Kidney glomerular epithelial cell (primary cell): ENCODE data around the gene LRRC1.

Experiments used
- DNase-seq: peaks from one replicate; lab custom pipeline; 2025; lab: John Stamatoyannopoulos, UW

The LRRC1 gene

DNA sequence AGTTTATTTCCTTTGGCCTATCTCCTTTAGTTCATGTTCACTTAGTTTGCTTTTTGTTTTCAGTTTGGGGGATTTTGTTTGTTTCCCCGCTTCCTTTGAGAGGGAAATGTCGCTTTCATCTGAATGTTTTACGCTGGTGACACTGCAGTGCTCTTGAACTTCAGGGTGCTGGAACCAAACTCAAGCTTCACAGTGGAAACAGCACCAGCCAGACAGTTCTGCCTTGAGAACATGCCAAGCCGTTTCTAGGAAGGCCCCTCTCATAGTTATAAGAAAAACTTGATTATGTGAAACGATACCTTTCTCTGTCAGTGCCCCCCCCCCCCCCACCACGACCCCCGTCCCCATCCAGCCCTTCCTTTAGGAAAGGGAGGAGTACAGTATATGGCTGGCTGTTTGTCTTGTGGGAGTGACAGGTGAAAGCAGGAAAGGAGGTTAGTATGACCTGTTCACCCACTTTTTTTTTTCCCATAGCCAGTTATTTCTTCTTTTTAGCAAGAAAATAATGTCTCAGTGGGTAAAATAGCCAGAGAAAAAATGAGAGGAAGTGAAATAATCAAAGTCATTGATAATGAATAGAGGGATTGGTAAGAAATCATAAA, 130.1 kb downstream of the LRRC1 start:
- DNase-seq = no peak

DNA sequence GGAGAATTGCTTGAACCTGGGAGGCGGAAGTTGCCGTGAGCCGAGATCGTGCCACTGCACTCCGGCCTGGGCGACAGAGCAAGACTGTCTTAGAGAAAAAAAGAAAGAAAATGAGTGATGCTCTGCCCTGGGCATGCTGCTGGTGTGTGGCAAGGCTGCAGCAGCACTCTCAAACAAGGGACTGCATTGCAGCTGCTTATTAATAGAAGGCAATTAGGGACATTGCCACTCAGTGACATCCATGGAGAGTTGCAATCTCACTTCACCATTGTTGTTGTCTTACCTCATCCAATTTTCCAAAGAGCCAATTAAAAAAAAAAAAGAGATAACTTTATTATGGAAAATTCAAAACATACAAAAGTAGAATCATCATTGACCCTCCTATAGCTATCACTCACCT, 131.1 kb downstream of the LRRC1 start:
- DNase-seq = no peak

DNA sequence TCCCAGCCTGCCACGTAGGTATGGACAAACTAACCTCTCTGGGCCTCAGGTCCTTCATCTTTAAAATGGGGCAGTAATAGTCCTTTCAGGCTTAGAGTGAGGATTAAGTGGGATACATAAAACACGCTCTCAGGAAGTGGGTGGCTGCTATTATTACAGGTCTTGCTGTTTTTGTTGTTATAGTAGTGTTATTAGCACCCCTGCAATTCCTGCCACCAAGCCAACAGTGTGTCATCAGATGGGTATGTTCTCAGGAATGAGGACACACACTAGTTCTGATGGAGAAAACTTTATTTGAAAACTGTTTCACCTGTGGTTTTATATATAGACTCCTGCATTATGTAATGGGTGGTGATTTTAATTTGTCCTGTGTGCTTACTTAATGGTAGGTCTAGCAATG, 131.7 kb downstream of the LRRC1 start:
- peak; percentile 47 for DNase-seq

DNA sequence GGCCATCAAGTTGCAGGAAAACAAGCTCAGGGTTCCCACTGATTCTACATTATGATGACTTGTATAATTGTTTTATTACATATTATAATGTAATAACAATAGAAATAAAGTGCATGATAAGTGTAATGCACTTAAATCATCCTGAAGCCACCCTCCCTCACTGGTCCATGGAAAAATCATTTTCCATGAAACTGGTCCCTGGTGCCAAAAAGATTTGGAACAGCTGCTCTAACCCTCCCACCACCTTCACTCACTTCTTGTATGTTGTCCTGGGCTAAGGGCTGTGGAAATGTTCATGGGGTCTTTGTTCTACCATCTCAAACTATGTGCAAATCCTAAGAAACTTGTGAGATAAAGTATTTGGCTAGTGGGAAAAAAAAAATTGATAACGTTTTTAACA, 133.8 kb downstream of the LRRC1 start:
- no peak for DNase-seq

DNA sequence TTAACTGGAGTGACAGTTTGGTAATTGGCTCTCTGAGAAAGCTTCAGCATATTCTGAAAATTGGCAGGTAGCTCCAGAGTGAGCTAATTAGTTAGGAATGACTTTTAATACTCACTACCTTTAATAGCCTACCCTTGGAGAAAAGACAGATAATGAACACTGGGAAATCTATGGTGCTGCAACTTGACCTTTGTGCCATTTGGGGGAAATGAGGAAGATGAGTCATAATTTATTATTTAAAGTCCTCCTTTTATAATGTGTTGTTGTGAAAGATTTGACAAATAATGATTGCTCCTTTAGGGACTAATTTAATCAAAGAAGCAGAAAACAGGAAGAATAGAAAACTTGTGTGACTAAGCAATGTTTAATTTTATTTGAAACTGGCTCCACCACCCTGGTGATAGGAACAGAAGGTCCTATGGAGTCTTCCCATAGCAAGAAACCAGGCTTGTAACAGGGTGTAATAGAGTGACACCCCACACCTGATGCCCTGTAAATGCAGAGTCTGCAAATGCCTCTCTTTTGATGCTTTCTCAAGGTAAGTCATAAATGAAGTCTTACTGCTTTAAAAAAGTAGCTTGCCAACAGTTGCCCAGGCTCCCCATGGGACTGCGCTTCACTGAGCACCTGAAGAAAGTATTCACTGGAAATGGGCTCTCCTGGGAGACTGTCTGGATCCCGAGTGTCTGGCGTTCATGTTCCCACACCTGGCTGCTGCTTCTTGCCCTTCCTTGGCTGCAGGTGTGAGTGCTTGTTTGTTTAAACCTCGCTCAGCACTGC, 134.4 kb downstream of the LRRC1 start:
- DNase-seq = peak; percentile 19

DNA sequence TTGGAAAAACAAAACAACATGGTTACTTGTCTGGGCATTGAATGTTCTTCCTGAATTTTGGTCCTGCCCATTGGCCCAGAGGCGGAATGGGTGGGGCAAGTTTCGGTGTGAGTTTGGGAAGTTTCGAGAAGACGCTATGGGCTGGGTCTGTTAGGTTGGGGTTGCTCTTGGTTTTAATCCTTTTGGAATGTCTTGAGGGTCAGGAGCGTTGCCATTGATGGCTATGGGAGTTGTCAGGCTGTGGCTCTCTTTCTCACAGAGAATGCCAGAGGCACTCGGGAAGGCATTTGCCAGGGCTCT, 135.0 kb downstream of the LRRC1 start:
- DNase-seq = no peak

DNA sequence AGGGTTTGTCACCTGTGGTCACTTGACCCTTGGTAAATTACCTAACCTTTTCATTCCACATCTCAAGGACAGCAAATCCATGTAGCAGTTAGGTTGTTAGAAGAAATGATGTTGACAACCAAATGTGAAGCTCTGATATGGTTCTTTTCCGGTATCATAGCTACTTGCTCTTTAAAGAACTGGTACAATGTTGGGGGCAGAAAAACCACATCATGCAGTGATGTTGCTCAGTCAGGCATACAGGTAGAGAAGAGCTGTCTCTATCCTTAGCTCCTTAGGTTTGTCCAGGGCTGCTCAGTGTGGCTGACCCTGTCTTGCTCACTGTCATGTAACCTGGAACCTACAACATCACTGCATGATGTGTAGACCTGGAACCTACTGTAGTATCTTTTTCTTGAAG, 135.5 kb downstream of the LRRC1 start:
- no peak for DNase-seq

DNA sequence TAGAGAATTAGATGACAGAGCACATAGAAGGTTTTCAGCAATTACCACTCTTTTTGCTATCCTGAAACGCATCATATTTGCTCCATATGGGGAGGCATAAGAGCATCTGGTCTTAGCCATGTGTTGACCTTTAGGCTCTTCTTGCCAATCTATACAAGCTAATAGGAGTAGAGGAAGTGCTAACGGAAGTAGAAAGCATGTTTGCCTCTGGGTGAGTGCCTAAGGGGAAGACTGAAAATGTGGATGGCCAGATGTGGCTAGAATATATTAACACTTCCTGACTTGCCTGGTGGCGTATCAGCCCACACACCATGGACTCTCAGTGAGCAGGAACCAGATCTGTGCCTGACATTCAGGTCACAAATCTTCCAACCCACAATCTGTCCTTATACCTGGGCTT, 136.3 kb downstream of the LRRC1 start:
- no peak for DNase-seq

DNA sequence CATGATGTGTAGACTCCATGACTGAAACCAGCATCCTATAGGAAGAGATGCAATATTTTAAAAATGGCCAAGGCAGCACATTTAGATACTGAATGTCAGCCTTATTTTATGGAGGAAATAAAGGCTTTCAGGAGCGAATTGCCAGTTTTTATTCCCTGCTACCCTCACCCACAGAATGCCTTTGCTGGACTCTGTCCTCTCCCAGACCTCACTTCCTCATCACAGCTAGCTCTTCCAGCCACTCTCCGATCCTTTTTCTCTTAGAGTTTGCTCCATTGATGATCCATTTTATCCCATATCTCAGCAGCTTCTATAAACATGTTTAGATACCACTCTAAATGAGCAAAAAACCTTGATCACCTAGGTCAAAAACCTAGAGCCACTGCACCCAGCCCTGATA, 137.7 kb downstream of the LRRC1 start:
- DNase-seq = no peak

DNA sequence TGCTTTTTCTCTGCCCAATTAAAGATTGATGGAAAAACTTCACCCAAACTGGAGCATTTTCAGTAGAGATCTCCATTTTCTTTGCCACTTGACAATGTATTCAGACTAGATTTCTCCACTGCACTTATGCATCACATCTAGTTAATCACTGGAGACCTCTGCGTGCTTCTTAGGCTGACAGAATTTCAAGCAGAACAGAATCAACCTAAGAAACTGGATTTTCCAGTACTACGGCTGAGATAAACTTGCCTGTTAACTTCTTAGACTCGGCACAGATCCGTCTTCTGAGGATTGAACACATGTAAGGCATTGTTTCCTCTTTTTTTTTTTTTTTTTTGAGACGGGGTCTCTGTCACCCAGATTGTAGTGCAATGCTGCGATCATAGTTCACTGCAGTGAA, 139.2 kb downstream of the LRRC1 start:
- DNase-seq = no peak

DNA sequence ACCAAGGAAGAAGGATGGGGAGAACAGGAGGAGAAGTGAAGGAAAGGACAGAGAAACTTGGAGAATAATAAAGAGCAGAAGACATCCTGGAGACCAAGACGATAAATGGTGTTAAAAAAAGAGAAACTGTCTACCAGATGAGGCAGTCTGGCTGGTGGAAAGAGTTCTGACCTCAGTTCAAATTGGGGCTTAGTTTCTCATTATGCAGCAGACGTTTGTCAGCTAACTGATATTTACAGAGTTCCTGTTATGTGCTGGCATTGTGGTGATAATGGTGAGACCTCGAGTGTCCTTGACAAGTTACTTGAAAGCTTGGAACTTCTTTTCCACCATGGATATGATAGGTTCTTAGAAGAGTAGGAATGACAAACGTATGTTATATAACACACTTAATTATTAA, 142.7 kb downstream of the LRRC1 start:
- no peak for DNase-seq

DNA sequence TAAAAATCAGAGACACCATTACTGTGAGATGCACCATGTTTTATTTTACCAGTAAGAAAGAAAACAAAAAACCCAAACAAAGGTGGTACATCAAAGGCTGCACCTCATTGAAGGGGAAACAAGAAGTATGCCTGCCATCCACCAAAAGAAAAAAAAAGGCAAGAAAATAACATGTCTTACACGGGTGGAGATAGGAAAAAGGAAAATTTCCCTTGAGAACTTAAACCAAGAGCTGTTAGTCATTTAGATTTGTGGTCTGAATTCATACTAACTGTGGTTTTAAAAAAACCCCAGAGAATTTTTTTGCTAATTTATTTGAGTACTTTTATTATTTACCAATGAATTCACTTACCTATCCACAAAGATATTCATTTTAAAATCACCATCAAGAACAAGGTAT, 144.0 kb downstream of the LRRC1 start:
- no peak for DNase-seq

DNA sequence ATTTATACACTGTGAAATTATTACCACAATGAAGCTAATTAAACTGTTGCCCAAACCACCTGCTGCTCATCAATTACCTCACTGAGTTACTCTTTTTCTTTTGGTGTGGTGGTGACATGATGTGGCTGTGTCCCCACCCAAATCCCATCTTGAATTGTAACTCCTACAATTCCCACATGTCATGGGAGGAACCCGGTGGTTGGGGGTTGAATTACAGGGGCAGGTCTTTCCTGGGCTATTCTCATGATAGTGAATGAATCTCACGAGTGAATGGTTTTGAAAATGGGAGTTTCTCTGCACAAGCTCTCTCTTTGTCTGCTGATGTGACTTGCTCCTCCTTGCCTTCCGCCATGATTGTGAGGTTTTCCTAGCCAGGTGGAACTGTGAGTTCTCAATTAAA, 145.0 kb downstream of the LRRC1 start:
- DNase-seq = no peak

DNA sequence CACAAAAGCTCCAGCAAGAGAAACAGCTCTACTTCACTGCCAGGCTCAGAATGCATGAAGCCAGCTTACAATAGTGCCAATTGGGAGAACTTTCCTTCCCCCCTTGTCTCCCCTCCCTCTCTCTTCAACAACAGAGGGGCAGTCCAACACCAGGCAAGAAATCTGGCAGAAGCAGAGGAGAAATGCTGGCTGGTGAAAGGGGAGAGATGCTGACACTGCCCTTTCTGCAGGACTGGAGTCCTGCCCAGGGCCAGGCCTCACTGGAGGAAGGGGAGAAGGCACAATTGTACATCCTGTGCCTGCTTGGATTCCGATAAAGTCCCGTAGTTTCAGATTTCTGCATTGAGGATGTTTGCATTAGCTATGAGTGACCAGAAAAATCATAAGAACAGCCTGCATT, 148.6 kb downstream of the LRRC1 start:
- DNase-seq = no peak

DNA sequence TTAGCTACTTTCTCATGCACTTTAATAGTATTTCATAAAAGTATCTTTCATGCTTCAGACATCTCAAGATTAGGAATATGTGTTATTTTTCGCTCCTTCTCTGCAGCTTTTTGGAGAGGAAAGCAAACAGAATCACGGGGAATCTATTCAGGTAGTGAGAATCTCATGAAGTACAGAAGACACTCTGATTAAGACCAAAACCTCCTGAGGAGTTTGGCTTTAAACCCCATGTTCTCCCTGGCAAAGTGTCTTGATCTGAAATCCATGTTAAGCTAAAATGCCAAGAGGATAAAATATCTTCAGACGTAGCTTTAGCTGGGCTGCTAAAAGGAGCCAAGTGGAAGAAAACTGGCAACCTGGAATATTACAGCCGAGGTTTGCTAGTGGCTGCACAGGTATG, 149.3 kb downstream of the LRRC1 start:
- no peak for DNase-seq

DNA sequence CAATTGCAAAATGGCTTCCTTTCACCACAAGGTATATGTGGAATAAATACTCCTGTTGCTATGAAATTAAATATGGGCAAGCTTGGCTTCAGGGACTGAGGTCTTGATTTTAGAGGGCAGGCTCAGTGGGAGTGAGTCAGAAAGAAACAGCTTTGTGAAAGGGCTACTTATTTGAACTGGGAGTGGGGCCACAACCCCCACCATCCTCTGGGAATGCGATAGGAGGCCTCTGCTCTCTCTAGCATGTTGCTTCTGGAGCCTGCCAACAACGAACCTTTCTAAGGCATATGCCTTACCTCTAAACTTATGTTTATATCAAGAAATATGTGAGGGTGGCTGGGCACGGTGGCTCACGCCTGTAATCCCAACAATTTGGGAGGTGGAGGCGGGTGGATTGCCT, 149.7 kb downstream of the LRRC1 start:
- no peak for DNase-seq

DNA sequence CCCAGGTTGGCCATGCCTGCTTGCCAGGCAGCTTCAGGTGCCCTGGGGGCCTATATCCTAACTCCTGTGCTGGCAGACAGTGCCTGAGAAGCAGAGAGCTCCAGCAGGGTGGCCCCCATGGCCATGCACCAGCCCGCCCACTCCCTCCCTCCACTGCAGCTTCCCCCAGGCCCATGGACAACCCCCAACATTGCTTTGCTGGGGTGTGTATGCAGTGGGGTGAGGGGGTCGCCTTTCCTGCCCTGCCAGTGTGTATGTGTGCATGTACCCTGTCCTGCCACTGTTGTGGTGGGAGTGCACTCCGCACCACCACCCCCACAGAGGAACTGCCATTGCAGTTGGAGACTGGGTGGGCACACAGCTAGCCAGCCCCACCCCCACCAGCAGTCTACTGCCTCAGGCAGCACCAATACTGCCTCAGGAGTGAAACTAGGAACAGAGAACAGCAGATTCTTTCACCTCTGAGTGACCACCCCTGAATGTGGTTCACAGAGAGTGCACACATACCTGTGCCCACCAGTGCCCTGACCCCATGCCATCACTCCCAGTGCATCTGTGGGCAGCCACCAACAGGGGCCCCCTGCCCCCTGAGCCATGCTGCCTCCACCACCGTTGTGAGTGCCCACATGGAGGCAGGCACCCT, 151.1 kb downstream of the LRRC1 start:
- DNase-seq = no peak

DNA sequence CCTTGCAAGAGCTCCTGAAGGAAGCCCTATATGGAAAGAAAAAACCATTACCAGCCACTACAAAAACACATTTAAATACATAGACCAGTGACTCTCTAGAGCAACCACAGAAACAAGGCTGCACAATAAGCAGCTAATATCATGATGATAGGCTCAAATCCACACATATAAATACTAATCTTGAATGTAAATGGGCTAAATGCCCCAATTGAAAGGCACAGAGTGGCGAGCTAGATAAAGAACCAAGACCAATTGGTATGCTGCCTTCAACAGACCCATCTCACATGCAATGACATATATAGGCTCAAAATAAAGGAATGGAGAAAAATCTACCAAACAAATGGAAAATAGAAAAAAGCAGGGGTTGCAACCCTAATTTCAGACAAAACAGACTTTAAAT, 153.0 kb downstream of the LRRC1 start:
- no peak for DNase-seq

DNA sequence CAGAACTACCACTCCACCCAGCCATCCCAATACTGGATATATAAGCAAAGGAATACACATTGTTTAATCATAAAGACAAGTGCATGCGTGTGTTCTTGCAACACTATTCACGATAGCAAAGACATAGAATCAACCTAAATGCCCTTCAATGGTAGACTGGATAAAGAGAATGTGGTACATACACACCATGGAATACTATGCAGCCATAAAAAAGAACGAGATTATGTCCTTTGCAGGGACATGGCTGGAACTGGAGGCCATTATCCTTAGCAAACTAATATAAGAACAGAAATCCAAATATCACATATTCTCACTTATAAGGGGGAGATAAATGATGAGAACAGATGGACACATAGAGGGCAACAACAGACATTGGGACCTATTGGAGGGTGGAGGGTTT, 156.6 kb downstream of the LRRC1 start:
- DNase-seq = no peak

DNA sequence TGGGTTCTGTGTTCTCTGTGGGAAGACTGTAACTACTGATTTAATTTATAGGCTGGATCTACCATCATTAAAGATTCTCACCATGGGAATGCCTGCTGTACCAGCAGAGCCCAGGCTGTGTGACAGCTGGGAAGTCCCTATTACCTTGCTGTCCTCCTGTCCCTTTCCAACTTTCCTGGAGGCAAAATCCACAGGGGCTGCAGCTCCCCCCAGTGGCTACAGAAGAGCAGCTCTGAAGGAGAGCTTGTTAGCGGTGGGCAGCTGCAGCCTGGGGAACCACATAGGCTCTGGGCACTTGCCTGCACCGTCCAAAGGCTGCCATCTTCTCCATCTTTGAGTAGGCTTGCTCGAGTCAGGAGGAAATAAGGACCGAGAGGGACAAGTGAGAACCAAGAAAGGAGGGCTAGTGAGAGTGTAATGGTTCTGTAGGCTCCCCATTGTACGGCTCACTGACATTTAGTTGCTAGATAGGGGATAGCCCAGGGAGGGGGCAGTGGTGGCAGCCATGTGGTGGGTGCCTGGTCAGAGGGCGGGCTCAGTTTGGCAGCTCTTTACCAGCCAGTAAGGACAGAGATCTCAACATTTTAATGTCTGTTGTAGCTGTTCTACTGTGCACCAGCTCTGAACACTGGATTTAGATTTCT, 161.4 kb downstream of the LRRC1 start:
- peak; percentile 66 for DNase-seq

DNA sequence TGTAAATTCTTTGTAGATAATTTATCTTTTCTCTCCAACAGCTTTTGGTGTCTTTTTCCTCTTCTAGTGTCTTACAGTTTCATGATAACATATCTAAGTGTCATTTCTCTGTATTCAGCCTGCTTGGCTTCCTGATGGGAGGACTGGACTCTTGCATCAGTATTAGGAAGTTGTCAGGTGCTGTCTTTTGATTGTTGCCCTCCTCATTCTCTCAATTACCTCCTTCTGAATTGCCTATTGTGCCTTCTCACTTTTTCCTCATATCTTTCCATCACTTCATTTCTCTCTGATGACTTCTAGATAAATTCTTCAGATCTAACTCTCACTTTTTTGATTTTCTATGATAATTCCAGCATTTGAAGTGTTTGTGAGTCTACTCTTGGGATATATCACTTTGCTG, 162.0 kb downstream of the LRRC1 start:
- DNase-seq = no peak

DNA sequence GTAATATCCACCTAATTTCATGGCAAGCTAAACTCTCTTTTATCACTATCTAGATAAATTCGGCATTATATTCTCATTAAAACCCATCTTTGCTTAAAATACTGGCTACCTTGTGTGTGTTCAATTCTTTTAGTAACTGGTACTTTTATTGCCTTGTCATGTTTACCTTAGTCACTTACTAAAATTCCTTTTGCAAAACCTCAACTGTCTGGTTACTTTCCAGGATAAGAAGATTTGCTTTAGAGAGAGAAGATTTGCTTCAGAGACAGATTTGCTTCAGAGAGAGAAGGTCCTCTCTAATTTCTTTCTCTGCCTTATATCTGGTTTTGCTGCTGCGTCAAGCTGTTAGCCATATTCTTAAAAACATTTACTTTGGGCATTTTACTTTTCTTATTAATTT, 164.9 kb downstream of the LRRC1 start:
- peak; percentile 29 for DNase-seq

DNA sequence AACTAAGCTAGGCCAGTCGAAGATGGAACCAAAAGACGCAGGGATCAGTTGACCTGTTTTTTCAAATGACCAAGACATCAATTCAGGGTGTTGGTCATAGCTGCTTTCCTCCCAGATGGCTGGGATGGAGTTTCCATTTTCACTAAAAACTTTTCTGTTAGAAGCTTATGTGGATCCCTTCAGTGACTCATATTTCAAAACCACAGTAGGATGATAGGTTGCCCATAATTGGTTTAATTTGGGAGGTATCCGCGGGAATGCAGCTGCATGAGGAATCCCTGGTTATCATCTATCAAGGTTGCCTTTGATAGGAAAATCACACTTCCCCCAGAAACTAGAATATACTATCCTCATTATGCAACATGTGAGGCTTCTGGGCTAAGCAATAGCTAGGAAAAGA, 165.5 kb downstream of the LRRC1 start:
- DNase-seq = peak; percentile 17
